Limb (tissue), 2 donors: ENCODE results near the gene NTPCR.

Experiments
- DNase-seq, 2 donors: peaks; one replicate each; pipeline ENCODE4 v3.0.0-alpha.2; 2016; ENCODE audit errors: extremely low spot score in 2 of 2

The NTPCR gene

GRCh38 chr1:232962761-232963745, 12.6 kb downstream of the NTPCR start:
- DNase-seq, result no peak

- no peak for DNase-seq
Measured at GRCh38 chr1:232964601-232965000, 14.2 kb downstream of the NTPCR start.

GRCh38 chr1:232965124-232965911, 14.9 kb downstream of the NTPCR start:
- no peak for DNase-seq

- DNase-seq, result no peak
Measured at GRCh38 chr1:232965912-232966217, 15.5 kb downstream of the NTPCR start.

- DNase-seq, result no peak
Measured at GRCh38 chr1:232966663-232967062, 16.3 kb downstream of the NTPCR start.

GRCh38 chr1:232968391-232968790, 18.0 kb downstream of the NTPCR start:
- DNase-seq, result no peak

- no peak for DNase-seq
Measured at GRCh38 chr1:232968965-232969364, 18.6 kb downstream of the NTPCR start.

- DNase-seq, result no peak
Measured at GRCh38 chr1:232969799-232970198, 19.4 kb downstream of the NTPCR start.

GRCh38 chr1:232970508-232970907, 20.1 kb downstream of the NTPCR start:
- DNase-seq, result no peak

- DNase-seq, result no peak
Measured at GRCh38 chr1:232973652-232974611, 23.5 kb downstream of the NTPCR start.

- DNase-seq, result no peak
Measured at GRCh38 chr1:232974971-232975370, 24.6 kb downstream of the NTPCR start.

GRCh38 chr1:232978091-232978634, 27.8 kb downstream of the NTPCR start:
- no peak for DNase-seq

- no peak for DNase-seq
Measured at GRCh38 chr1:232978815-232979214, 28.4 kb downstream of the NTPCR start.

- DNase-seq, result no peak
Measured at GRCh38 chr1:232979558-232979957, 29.1 kb downstream of the NTPCR start.

- DNase-seq, result no peak
Measured at GRCh38 chr1:232980355-232980978, 30.1 kb downstream of the NTPCR start.

GRCh38 chr1:232980986-232981560, 30.7 kb downstream of the NTPCR start:
- no peak for DNase-seq

GRCh38 chr1:232982238-232982944, 32.0 kb downstream of the NTPCR start:
- no peak for DNase-seq

- DNase-seq, result no peak
Measured at GRCh38 chr1:232983375-232983774, 33.0 kb downstream of the NTPCR start.

- no peak for DNase-seq
Measured at GRCh38 chr1:232983817-232984567, 33.6 kb downstream of the NTPCR start.
